ENCODE results near the gene HAP1.
A peak's percentile ranks its signal among the peaks of the same experiment; 100 is the strongest.
"Not testable (repeated sequence)": the region's sequence is repeated elsewhere in the genome, so short reads cannot be mapped to it uniquely, and the experiment has no call there.

HAP1 gene

DNA sequence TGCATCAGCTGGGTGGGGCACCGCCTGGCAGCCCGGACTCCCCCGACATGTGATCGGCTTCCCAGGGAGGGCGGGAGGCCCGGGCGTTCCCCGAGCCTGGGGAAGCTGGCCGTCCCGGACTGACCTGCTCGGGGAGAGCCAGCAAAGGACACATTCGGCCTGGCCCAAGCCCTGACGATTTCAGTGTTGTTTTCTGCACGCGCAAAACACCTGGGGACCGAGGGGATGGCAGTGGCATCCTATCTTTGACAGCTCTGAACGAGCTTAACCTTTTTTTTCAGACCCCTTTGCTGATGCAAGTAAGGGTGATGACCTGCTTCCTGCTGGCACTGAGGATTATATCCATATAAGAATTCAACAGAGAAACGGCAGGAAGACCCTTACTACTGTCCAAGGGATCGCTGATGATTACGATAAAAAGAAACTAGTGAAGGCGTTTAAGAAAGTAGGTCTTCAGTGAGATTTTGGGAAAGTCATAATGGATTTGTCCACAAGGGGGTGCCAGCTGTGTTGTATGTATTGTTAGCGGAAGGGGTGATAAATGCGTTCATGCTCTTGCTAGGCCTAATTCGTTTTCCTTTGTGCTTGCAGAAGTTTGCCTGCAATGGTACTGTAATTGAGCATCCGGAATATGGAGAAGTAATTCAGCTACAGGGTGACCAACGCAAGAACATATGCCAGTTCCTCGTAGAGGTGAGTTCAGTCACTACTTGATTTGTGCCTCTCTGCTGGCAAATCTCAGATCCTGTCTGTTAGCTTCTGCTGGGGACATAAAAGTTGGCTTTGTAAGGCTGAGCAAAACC, 44.7 kb downstream of the HAP1 start:
- ATAC-seq: no peak

DNA sequence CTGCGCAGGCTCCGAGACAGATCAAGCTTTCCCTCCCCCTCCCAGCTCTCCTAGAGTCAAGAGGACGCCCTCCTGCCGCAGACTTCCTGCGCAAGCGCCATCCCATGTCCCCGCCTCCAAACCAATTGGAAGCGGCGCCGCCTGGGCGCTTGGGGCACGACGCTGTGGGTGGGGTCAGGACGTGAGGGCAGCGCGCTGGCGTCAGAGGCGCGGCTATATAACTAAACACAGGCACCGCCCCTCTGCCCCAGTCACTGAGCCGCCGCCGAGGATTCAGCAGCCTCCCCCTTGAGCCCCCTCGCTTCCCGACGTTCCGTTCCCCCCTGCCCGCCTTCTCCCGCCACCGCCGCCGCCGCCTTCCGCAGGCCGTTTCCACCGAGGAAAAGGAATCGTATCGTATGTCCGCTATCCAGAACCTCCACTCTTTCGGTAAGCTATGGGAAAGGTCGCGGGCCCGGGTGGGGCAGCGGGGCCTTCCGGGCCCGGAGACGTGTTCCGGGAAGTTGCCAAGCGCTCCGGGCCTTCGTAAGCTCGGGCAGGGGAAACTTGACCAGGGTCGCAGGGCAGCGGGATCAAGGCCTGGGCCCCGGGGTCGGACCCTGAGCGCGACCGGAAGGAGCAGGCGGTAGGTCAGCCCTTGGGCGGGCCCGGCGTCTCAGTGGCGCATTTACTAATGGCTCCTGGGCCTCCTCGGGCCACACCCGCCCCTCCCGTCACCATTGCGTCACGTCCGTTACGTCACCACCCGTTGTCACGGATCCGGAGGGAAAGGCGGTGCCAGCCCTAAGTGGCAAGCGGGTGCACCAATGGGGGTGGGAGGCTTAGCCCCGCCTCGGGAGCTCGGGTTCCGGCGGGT, 45.6 kb downstream of the HAP1 start, which contains the start of gene EIF1:
Gene EIF1 (plus strand): TSS at position 245 of the 856 bp plus-strand sequence. CDS start 154 bp downstream, at position 399.
- peak; percentile 73 to 79 for ATAC-seq

DNA sequence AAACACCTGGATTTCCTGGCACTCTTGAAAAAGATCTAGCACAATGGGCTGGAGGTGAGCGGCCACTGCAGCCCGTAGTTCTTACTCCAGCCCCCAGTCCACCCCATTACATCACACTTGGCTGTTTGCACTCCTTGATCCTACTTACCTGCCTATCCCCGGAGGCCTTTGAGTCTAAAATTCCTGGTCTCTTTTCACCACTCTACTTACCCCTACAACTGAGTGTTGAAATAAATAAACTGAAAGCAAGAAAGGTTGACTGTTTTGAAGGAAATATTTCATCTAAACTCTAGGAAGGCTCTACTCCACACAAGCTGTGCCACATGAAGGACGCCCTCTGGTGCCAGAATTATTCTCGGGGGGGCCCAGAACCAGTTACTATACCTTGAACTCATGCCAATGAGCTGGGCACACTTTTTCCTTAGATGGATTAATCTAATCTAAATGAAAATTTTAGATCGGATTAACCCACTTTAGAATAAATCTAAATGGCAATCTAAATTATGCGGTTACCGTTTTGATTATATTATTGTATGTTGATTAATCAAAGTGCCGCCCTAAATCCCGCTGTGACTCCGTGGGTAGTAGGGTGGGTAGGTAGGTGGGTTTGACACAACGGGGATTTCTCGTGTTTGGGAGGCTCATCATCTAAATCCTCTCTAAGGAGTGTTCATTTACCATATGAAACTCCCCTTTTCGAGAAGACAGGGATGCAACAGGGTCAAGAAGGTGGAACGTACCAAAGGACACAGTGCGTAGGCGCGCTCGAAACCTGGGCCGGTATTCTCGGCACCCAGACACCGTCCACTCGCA, 46.4 kb downstream of the HAP1 start:
- ATAC-seq: peak; percentile 4 to 11

DNA sequence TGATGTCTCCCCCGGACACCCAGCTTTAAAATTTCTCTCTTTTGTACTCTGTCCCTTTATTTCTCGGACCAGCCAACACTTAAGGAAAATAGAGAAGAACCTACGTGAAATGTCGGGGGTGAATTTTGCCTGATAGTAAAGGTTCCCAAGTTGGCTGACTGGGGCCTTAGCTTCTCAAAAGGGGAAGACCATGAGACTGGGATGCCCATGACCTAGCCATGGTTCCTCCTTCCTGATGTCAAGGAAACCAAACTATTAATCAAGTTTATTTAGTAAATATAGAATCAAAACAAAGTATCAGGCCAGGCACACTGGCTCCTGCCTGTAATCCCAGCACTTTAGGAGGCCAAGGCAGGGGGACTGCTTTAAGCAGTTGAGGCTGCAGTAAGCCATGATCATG, 48.2 kb downstream of the HAP1 start:
- ATAC-seq: no peak

DNA sequence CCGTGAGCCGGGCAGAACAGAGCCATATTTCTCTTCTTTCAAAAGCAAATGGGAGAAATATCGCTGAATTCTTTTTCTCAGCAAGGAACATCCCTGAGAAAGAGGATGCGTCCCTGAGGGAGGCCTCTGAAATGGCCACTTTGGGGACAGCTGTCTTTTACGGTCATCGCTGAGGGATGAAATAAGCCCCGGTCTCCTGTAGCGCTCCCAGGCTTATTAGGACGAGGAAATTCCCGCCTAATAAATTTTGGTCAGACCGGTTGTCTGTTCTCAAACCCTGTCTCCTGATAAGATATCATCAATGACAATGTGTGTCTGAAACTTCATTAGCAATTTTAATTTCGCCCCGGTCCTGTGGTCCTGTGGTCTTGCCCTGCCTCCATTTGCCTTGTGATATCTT, 48.7 kb downstream of the HAP1 start:
- not testable (repeated sequence) for ATAC-seq

DNA sequence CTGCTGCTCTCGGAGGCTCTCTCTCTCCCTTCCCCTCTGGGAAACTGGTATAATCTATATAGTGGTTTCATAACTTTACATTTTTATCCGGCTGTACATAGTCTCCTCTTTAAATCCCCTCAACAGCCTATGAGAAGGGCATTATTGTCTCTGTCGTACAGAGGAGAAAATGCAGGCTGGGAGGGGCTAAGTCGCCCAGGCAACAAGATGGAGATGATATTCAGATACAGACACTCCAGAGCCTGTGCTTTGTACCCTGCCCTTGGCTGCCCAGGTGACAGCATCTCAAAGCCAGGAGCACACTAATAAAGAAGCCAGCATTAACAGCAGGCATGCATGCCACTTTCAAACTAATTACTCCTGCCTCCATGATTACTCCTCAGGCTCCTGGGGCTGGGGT, 50.4 kb downstream of the HAP1 start:
- ATAC-seq: no peak

DNA sequence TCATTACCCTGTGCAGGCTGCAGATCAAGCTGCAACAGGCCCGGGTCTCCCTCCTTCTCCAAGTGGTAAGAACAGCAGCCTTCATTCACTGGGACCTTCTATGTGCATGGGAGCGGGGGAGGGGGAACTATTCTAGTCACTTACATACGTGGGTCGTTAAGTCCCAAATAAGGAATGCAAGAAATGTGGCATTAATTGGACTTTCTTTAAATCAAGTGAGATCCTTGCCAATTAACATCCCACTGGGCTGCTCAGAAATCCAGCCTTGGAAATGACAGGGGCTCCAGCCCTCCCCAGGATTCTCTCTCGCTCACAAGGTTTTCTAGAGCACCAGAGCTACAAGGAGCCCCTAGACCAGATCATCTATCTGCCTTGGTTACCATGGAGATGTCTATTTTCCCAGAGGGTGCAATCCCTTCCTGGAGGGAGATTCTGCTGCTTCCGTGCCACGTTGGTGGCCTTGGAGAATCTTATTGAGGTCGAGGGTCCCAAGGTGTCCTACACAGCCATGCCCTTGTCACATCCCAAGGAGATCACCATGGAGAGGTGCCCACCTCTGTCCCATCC, 50.9 kb downstream of the HAP1 start:
- ATAC-seq: no peak

DNA sequence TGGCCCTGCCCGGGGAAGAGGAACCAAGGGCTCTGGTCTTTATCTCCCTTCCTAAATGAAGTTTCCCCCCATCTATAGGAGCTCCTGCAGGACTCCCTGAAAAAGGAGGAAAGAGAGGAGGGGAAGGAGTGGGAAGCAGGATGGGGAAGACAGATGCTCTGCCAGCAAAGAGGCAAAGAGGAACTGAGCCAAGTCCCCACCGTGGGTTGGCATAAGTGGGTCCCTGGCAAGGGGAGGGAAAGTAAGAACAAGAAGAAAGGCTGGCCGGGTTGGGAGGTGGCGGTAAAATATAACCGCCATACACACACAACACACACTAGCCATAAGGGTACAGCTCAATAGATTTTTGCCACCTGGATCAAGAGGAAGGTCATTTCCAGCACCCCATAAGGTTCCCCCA, 51.8 kb downstream of the HAP1 start:
- ATAC-seq: no peak

DNA sequence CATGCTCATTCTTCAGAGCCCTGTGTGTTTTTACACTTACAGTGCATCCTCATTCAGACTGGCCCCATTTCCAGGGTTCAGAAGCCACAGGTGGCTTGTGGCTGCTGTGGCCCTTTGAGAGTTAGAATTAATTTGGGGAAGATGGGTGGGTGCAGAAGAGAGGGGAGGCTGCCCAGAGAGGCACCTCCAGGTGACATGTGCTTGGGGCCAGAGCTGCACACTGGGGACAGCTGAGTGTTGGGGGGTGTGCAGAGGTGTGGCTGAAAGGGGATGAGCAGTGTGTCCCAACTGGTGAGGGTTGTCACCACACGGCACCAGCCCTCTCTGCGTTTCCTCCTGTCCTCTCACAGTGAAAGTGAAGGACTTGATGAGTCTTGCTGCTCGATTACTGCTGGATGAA, 52.7 kb downstream of the HAP1 start:
- no peak for ATAC-seq

DNA sequence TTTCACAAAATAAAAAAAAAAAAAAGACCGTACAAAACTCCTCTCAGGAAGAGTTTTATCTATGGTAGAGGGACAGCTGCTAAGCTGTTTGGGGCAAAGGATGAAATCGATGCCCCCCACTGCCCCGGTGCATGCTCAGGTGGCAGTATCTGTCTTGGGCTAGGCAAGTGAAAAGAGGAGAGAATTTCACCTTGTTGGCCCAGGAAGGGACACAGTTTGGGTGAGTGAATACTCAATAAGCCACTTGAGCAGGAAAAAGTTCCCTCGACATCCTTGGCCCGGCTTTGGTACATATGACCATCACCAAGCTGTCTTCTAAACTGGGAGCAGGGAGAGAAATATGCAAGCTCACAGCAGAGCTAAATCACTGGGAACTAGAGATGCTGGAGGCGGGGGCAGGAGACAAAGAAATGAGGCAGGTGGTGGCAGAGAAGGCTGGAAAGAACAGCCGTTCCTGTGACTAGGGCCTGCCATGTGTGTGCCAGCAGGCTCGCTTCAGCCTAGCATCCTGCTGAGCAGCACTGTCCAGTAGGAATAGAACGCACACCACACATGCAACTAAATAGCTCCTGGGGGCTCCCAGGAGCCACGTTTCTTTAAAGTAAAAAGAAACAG, 53.9 kb downstream of the HAP1 start:
- no peak for ATAC-seq

DNA sequence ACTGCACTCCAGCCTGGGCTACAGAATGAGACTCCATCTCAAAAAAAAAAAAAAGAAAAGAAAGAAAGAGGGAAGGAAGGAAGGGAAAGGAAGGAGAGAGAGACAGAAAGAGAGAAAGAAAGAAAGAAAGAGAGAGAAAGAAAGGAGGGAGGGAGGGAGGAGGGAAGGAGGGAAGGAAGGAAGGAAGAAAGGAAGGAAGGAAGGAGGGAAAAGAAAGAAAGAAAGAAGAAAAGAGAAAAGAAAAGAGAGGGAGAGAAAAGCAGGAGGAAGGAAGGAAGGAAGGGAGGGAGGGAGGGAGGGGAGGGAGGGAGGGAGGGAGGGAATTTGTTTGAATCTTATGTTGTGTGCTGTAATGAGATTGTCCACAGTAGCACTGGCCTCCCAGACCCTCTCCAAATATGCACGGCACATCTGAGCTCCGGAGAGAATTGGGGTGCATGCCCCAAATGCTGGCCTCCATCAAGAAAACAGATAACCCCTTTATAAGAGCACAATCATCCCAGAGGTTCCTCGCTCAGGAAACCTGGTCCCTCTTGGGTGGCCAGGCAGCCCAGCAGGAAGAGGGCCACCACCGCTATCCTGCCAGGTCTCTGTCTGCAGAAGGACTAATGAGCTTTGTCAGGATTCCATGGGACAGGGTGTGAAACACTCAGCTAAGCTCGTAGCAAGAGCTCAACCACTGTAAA, 54.6 kb downstream of the HAP1 start:
- no peak for ATAC-seq

DNA sequence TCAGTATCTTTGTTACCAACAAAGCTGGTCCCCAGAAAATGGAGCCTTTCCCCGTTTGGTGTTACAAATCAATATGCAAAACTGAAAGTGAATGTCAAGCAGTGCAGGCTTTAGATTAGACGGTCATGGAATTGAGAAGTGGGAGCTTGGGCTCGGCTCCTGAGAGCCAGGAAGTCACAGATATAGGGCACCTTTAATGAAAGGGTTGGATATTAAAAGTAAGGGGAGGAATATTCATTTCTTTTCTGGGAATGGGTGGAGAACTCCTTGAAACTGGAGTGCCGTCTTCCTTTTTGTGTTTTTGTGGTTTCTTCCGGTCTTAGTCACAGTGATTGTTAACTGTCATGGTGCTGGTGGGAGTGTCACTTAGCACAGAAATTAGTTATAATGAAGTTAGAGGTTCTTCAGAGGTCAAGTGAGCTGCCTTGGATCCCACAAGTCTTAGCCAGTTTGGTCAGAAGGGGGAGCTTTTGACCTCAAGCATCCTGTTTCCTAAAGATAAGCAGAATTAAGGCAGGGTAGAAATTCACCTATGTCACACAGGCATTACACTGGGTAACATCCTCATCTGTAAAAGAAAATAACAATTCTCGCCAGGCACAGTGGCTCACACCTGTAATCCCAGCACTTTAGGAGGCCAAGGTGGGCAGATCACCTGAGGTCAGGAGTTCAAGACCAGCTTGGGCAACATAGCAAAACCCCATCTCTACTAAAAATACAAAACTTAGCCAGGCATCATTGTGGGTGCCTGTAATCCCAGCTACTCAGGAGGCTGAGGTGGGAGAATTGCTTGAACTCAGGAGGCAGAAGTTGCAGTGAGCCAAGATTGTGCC, 55.3 kb downstream of the HAP1 start:
- ATAC-seq: peak; percentile 94

DNA sequence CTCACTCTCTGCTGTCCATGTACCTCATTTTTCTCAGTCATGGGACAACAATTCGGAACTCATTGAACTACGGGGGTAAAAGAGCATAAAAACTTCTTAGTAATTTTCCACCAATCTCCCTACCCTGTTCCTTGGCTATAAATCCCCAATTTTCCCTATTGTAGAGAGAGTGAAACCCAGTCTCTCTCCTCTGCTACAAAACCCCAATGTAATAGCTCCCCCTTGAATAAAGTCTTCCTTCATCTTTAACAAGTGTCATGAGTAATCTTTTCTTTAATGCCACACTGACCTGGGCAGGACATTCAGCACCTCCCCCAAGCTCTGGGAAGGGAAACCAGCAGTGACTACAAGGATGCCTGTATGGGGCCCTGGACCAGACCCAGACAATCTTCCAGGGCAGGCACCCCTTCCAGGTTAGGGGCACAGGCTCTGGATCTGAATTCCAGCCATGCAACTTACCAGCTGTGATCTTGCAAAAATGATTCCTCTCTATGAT, 56.0 kb downstream of the HAP1 start:
- no peak for ATAC-seq

DNA sequence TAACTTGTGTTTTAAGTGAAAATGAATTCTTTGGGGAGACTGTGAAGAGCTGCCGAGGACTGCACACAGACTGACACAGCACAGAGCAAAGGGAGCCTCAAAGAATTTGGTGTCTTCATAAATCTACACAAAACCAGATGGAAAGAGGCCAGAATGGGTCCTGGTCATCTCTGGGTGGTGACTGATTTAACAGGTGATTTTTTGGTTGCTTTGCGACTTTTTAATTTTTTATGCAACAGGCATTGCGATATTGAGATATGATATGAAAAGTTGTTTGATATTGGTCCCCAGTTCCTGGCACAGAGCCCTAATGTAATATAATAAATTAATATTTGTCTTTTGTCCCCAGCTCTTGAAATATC, 58.4 kb downstream of the HAP1 start:
- no peak for ATAC-seq

DNA sequence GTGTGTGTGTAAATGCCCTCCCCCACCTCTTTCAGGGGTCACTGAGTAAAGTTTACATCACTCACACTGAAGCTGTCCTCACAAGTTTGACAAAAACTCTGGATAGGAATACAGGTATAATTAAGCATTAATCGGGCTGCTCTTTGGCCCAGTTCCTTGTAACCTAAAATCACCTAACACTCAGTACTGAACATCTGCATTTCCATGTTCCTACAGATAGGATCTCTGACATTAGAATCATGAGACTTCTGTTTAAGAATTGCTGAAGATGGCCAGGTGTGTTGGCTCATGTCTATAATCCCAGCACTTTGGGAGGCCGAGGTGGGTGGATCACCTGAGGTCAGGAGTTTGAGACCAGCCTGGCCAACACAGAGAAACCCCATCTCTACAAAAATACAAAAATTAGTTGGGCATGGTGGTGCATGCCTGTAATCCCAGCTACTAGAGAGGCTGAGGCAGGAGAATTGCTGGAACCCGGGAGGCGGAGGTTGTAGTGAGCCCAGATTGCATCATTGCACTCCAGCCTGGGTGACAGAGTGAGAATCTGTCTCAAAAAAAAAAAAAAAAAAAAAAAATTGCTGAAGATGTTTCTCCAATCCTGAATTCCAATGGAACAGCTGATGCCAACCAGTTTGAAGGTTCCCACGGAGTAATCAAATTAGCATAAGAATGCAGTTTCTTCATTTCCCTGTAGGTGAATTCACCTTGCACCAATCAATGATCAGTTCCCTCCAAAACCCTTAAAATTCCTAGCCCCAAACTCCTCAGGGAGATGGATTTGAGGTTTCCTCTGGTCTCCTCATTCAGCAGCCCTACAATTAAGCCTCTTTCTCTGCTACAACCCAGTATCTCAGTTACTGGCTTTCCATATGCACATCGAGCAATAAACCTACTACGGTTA, 59.0 kb downstream of the HAP1 start:
- not testable (repeated sequence) for ATAC-seq

All from activated CD4-positive, CD25-positive, alpha-beta regulatory T cell treated with anti-CD3 and anti-CD28 coated beads, Interleukin-2, amount 50 U/mL, for 24 hours (primary cell).